PFSK-1 (cell line): Measurements from ENCODE around the gene CACNA1S.

ENCODE experiments used
- FOXP2 ChIP-seq: optimal IDR thresholded peaks from 2 replicates; pipeline ENCODE3; 2011; ENCODE audit warnings: borderline replicate concordance, control low read depth, inconsistent platforms; ENCODE audit not compliant: insufficient read depth; ENCODE audit errors: extremely low read length, extremely low read depth
- POLR2AphosphoS5 ChIP-seq: IDR thresholded peaks from 2 replicates; pipeline ENCODE4 v1.6.1; 2012; ENCODE audit warnings: low read depth, mild to moderate bottlenecking, control low read depth, low read length, moderate library complexity
- REST ChIP-seq, 2 experiments: IDR thresholded peaks; 2 replicates each; pipeline versions ENCODE4 v1.6.1 to v1.8.0; 2011 to 2012; ENCODE audit warnings: low read depth in 2 of 2, low read length in 2 of 2, control low read depth in 1 of 2, inconsistent platforms in 1 of 2, mild to moderate bottlenecking in 1 of 2, moderate library complexity in 1 of 2; ENCODE audit not compliant: insufficient read depth in 1 of 2
- SIN3A ChIP-seq: IDR thresholded peaks from 2 replicates; pipeline ENCODE4 v1.6.1; 2012; ENCODE audit warnings: mild to moderate bottlenecking, low read length, moderate library complexity, borderline replicate concordance; ENCODE audit not compliant: insufficient read depth
- TAF1 ChIP-seq: IDR thresholded peaks from 2 replicates; pipeline ENCODE4 v1.6.1; 2012; ENCODE audit warnings: low read length, control low read depth, borderline replicate concordance; ENCODE audit not compliant: insufficient read depth

Gene CACNA1S

GRCh38 chr1:201083741-201084140 is 28.5 kb downstream of the CACNA1S start:
- TF ChIP-seq POLR2AphosphoS5 = no peak

GRCh38 chr1:201080135-201080534 is 32.1 kb downstream of the CACNA1S start:
- TF ChIP-seq FOXP2 (no peak), POLR2AphosphoS5 (no peak), REST (IDR thresholded peaks at IDR 0.05; ENCODE audit: insufficient read depth in 1 of 2, low read depth in 2 of 2, low read length in 2 of 2) (no peak), TAF1 (no peak), SIN3A (no peak)

GRCh38 chr1:201077736-201078135 is 34.5 kb downstream of the CACNA1S start:
- TF ChIP-seq FOXP2 (no peak), POLR2AphosphoS5 (no peak), REST (IDR thresholded peaks at IDR 0.05; ENCODE audit: insufficient read depth in 1 of 2, low read depth in 2 of 2, low read length in 2 of 2) (no peak), SIN3A (no peak), TAF1 (no peak)

GRCh38 chr1:201077116-201077515 is 35.1 kb downstream of the CACNA1S start:
- no peak for TF ChIP-seq REST (IDR thresholded peaks at IDR 0.05; ENCODE audit: insufficient read depth in 1 of 2, low read depth in 2 of 2, low read length in 2 of 2)
- no peak for TF ChIP-seq SIN3A
- no peak for TF ChIP-seq FOXP2
- no peak for TF ChIP-seq POLR2AphosphoS5

GRCh38 chr1:201076092-201076491 is 36.1 kb downstream of the CACNA1S start:
- TF ChIP-seq POLR2AphosphoS5 (no peak), FOXP2 (no peak), SIN3A (no peak), TAF1 (no peak), REST (IDR thresholded peaks at IDR 0.05; ENCODE audit: insufficient read depth in 1 of 2, low read depth in 2 of 2, low read length in 2 of 2) (no peak)
